ENCODE data around the gene GUCD1. TPM values are rescaled to one million over a fixed set of nuclear protein-coding genes. Genes with fewer than 3 reads are reported as not detected.

Gene GUCD1
- total and polyA plus RNA-seq, 9 of the 15 experiments (the other 6 are each of a cell fraction or from before 2014, with no cell fraction given): 31.5 to 67.8 (median 50.3) TPM

- no peak for TF ChIP-seq CEBPB (tag; IDR thresholded peaks at IDR 0.05)
Measured at GRCh38 chr22:24504540-24504939, 50.4 kb downstream of the GUCD1 start (continued).

GRCh38 chr22:24503843-24504338, 51.0 kb downstream of the GUCD1 start:
- Histone ChIP-seq H3K27ac (ENCODE audit: extremely low read depth, low read depth, low read length) (no peak overlapping the region), H3K9me1 (ENCODE audit: control insufficient read depth, insufficient read depth, low read length) (no peaks in the 10 kb centered on the region), H2AFZ (ENCODE audit: low read depth, low read length) (no peak overlapping the region), H3K4me1 (replicated peaks in 1 of 2; ENCODE audit: control insufficient read depth in 2 of 2, insufficient read depth in 2 of 2, low read length in 2 of 2) (peaks cover 0 to 5% of the 10 kb centered on the region in 2 experiments; a peak in 1 of 5 replicates), H3K36me3 (ENCODE audit: control insufficient read depth, insufficient read depth, low read length) (no peaks in the 10 kb centered on the region), H3K4me2 (ENCODE audit: insufficient read depth, low read length) (no peak overlapping the region), H3K79me2 (ENCODE audit: control insufficient read depth, insufficient read depth, low read length) (no peaks in the 10 kb centered on the region), H3K4me3 (no peak overlapping the region), H3K27me3 (ENCODE audit: control insufficient read depth in 2 of 2, insufficient read depth in 2 of 2, low read length in 2 of 2) (peaks cover 0 to 21% of the 10 kb centered on the region in 2 experiments; a peak in 2 of 5 replicates), H3K9ac (ENCODE audit: insufficient read depth in 1 of 2, low read depth in 2 of 2, low read length in 2 of 2) (no peak overlapping the region), H4K20me1 (replicated peaks; ENCODE audit: control insufficient read depth, insufficient read depth, low read length) (no peaks in the 10 kb centered on the region), H3K9me3 (replicated peaks; ENCODE audit: control insufficient read depth, insufficient read depth, low read depth, low read length) (no peaks in the 10 kb centered on the region)
- ATAC-seq (no peak), DNase-seq (ENCODE audit: extremely low read depth in 1 of 4, low spot score in 3 of 4) (no peak), FAIRE-seq (no peak)
- ChIA-PET POLR2A (no interaction called here), CTCF (ENCODE audit: low intra/inter-chr PET ratio) (interaction anchor here (2.4 kb wide), 1 partner anchor 81 kb away, joined by 16 read pairs; no protein-coding TSS in a partner anchor)
- BruUV-seq (replicated peaks): no TSS peak
- intact Hi-C loops (cut with micrococcal nuclease): loop anchor here (5.0 kb wide), 1 partner anchor 82 kb away; no protein-coding TSS in a partner anchor
- WGBS (ENCODE audit: insufficient coverage, low coverage, missing lambda C conversion rate): 13% methylated on average over 5 of the region's 5 CpGs
- TF ChIP-seq ZNF395 (CRISPR knock-in tag; IDR thresholded peaks at IDR 0.05) (no peak), ZNF445 (CRISPR knock-in tag; IDR thresholded peaks at IDR 0.05; ENCODE audit: low read depth) (no peak), ELF4 (CRISPR knock-in tag; IDR thresholded peaks at IDR 0.05) (no peak), BRF2 (IDR thresholded peaks at IDR 0.05; ENCODE audit: borderline replicate concordance, insufficient read depth, insufficient read length) (no peak), POLR2H (tag; IDR thresholded peaks at IDR 0.05; ENCODE audit: low read depth) (no peak)
- in situ Hi-C loops (cut with MboI): loop anchor here (25.0 kb wide), 1 partner anchor 542 kb away; the partner anchor contains the start of genes DDT, DDTL and GSTT2B
